Measurements from ENCODE around the gene CDCA4.
"Not testable (repeated sequence)": the region's sequence is repeated elsewhere in the genome, so short reads cannot be mapped to it uniquely, and the experiment has no call there.

The CDCA4 gene

GRCh38 chr14:105032451-105032901 lies 11.6 kb upstream of the CDCA4 start:
- not testable (repeated sequence) for DNase-seq

GRCh38 chr14:105030836-105031396 lies 10.0 kb upstream of the CDCA4 start:
- DNase-seq = no peak

- no peak for DNase-seq
Measured at GRCh38 chr14:105030194-105030593, 9.3 kb upstream of the CDCA4 start.

- DNase-seq = no peak
Measured at GRCh38 chr14:105029402-105029801, 8.5 kb upstream of the CDCA4 start.

- DNase-seq = no peak
Measured at GRCh38 chr14:105028251-105028927, 7.5 kb upstream of the CDCA4 start.

GRCh38 chr14:105027718-105028117 lies 6.8 kb upstream of the CDCA4 start:
- not testable (repeated sequence) for DNase-seq

- peak; percentile 56 for DNase-seq
Measured at GRCh38 chr14:105026802-105027563, 6.1 kb upstream of the CDCA4 start.

GRCh38 chr14:105026033-105026785 lies 5.3 kb upstream of the CDCA4 start:
- DNase-seq = no peak

- DNase-seq = no peak
Measured at GRCh38 chr14:105025429-105025828, 4.5 kb upstream of the CDCA4 start.

- no peak for DNase-seq
Measured at GRCh38 chr14:105023791-105024480, 3.1 kb upstream of the CDCA4 start.

GRCh38 chr14:105023144-105023543 lies 2.3 kb upstream of the CDCA4 start:
- DNase-seq = no peak

GRCh38 chr14:105022276-105022670 lies 1.4 kb upstream of the CDCA4 start:
- DNase-seq = no peak

- peak; percentile 44 for DNase-seq
Measured at GRCh38 chr14:105021656-105022275, 883 bp upstream of the CDCA4 start.

GRCh38 chr14:105019861-105020814 lies 745 bp downstream of the CDCA4 start:
- DNase-seq = peak; percentile 32

GRCh38 chr14:105018414-105018813 lies 2.5 kb downstream of the CDCA4 start:
- no peak for DNase-seq

- no peak for DNase-seq
Measured at GRCh38 chr14:105015905-105016304, 5.0 kb downstream of the CDCA4 start.

GRCh38 chr14:105015242-105015641 lies 5.6 kb downstream of the CDCA4 start:
- DNase-seq = no peak

GRCh38 chr14:105014631-105015030 lies 6.3 kb downstream of the CDCA4 start:
- no peak for DNase-seq

GRCh38 chr14:105014032-105014431 lies 6.9 kb downstream of the CDCA4 start:
- no peak for DNase-seq

GRCh38 chr14:105013150-105013785 lies 7.6 kb downstream of the CDCA4 start:
- DNase-seq = no peak

Data from RPMI8226 (cell line).